ENCODE data around the gene TRPV4. TPM values are rescaled to one million over a fixed set of nuclear protein-coding genes. Genes with fewer than 3 reads are reported as not detected.

Gene TRPV4
- total and polyA plus RNA-seq, 4 experiments from 2014 or later: 0.17 TPM; not detected in 3

DNA sequence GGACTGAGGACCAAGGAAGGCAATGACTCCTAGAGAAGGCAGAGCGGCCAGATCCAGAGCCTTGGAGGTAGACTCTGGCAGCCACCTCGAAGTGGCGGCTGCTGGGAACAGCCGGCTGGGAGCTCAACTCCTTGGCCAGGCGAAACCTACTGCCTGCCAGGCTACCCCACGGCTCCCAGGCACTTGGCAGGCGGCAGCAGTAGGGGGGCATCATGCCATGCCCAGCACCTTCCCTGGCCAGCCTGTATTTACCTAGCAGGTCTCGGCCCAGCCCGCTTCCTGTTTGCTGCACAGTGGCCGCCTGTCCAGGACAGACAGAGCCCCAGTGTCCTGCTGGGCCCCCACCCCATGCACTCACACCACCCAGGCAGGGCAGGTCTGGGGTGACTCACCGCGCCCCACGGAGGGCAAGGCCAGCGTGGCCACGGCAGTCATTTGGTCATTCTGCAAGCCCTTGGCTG lies 10.2 kb downstream of the TRPV4 start:
- POLR2A ChIA-PET (ENCODE audit: partially characterized antibody): no interaction called here

DNA sequence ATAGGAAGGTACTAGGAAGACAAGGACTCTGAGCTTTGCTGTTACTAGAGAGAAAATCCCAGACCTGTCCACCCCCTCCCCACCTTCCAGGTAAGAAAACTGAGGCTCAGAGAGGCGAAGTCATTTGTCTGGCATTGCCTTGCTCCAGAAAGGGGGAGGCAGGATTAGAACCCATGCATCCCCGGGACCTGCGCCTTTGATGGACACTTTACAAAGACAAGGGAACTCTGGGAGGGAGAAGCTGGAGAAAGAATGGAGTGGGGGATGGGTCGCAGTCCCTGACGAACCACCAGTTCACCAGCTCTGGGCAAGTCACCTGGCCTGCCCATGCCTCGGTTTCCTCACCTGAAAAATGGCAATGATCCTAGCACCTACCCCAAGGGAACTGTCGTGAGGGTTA lies 10.8 kb downstream of the TRPV4 start:
- Mint-ChIP-seq H3K4me1 (no peaks in the 10 kb centered on the region), H3K27me3 (peaks cover 8 to 15% of the 10 kb centered on the region in 2 donors), H3K27ac (no peak overlapping the region), H3K4me3 (no peak overlapping the region), H3K9me3 (no peaks in the 10 kb centered on the region), H3K36me3 (no peaks in the 10 kb centered on the region)
- H3K4me1 ChIP-seq (ENCODE audit: insufficient read depth, low read length): no peaks in the 10 kb centered on the region
- no peaks in the 10 kb centered on the region for H3K9me3 ChIP-seq (ENCODE audit: control insufficient read depth in 1 of 2, low read length in 2 of 2)
- no peak overlapping the region for H3K4me3 ChIP-seq (ENCODE audit: low read length in 2 of 2)
- ChIA-PET POLR2A (ENCODE audit: partially characterized antibody) (no interaction called here), CTCF (ENCODE audit: partially characterized antibody) (no interaction called here)
- no peak for DNase-seq
- intact Hi-C loops (cut with micrococcal nuclease): no loop called here
- H3K36me3 ChIP-seq (ENCODE audit: insufficient read depth, low read length): no peaks in the 10 kb centered on the region
- no peak overlapping the region for H3K27ac ChIP-seq (ENCODE audit: low read depth, low read length)
- no peaks in the 10 kb centered on the region for H3K27me3 ChIP-seq (ENCODE audit: insufficient read depth, low read length)

More for the DNA sequence above, 10.2 kb downstream of the TRPV4 start:
- no peak overlapping the region for H3K27ac Mint-ChIP-seq
- no peaks in the 10 kb centered on the region for H3K36me3 Mint-ChIP-seq
- no peak overlapping the region for H3K4me3 Mint-ChIP-seq
- H3K9me3 Mint-ChIP-seq: no peaks in the 10 kb centered on the region
- H3K27ac ChIP-seq (ENCODE audit: low read depth, low read length): no peak overlapping the region
- intact Hi-C loops (cut with micrococcal nuclease): no loop called here
- no peaks in the 10 kb centered on the region for H3K36me3 ChIP-seq (ENCODE audit: insufficient read depth, low read length)
- CTCF ChIA-PET (ENCODE audit: partially characterized antibody): no interaction called here
- DNase-seq: no peak
- H3K4me1 Mint-ChIP-seq: no peaks in the 10 kb centered on the region
- no peak overlapping the region for H3K4me3 ChIP-seq (ENCODE audit: low read length in 2 of 2)
- no peaks in the 10 kb centered on the region for H3K4me1 ChIP-seq (ENCODE audit: insufficient read depth, low read length)
- H3K9me3 ChIP-seq (ENCODE audit: control insufficient read depth in 1 of 2, low read length in 2 of 2): no peaks in the 10 kb centered on the region
- H3K27me3 Mint-ChIP-seq: peaks cover 9 to 18% of the 10 kb centered on the region in 2 donors
- no peaks in the 10 kb centered on the region for H3K27me3 ChIP-seq (ENCODE audit: insufficient read depth, low read length)

DNA sequence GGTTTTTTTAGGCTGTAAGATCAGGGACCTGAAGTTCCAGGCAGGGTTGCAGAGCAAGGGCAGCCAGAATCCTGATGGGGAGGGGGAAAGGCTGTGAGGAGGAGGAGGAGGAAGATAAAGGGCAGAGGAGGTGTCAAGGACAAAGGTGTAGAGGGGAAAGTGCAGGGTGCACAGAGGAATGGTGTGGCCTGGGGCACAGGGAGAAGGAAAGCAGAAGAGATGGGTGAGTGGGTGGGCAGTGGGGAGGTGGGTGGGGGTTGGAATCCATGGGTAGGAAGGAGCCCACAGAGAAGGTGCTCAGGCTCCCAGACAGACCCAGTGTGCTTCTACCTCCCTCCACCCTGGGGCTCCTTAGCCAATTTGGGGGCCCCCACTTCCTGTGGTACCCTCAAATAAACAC lies 11.2 kb downstream of the TRPV4 start:
- CTCF ChIA-PET (ENCODE audit: partially characterized antibody): no interaction called here
- Mint-ChIP-seq H3K27me3 (peaks cover 8 to 15% of the 10 kb centered on the region in 2 donors), H3K4me3 (no peak overlapping the region), H3K27ac (no peak overlapping the region), H3K36me3 (no peaks in the 10 kb centered on the region), H3K9me3 (no peaks in the 10 kb centered on the region), H3K4me1 (no peaks in the 10 kb centered on the region)
- H3K4me3 ChIP-seq (ENCODE audit: low read length in 2 of 2): no peak overlapping the region
- no peaks in the 10 kb centered on the region for H3K9me3 ChIP-seq (ENCODE audit: control insufficient read depth in 1 of 2, low read length in 2 of 2)
- H3K27me3 ChIP-seq (ENCODE audit: insufficient read depth, low read length): no peaks in the 10 kb centered on the region
- no peaks in the 10 kb centered on the region for H3K36me3 ChIP-seq (ENCODE audit: insufficient read depth, low read length)
- no peak overlapping the region for H3K27ac ChIP-seq (ENCODE audit: low read depth, low read length)
- no peak for DNase-seq
- H3K4me1 ChIP-seq (ENCODE audit: insufficient read depth, low read length): no peaks in the 10 kb centered on the region
- intact Hi-C loops (cut with micrococcal nuclease): no loop called here
- POLR2A ChIA-PET (ENCODE audit: partially characterized antibody): no interaction called here

DNA sequence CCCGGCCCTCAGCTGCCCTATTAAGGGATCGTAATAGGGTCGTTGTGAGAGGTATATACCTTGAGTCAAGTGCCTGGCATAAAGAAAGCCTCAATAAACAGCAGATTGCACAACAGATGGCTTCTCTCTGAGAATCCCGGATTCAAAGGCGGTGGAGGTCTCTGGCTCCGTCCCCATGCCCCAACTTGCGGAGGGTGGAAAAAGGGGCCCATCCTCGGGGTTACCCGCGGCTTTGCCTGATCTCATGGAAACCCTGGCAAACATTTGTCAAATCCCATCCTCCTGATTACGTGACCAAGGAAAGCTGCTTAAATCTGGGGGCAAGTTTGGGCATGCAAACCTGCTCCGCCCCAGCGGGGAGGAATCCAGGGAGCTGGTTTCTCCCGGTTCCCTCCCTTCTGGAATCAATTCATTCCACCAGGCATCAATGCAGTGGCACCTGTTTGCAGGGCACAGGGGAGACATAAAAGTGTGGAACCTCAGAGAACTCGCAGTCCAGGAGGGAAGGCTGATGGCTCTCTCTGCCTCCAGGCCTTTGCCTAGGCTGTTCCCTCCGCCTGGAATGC lies 12.3 kb downstream of the TRPV4 start:
- Histone ChIP-seq H3K27me3 (ENCODE audit: insufficient read depth, low read length) (no peaks in the 10 kb centered on the region), H3K4me1 (ENCODE audit: insufficient read depth, low read length) (no peaks in the 10 kb centered on the region), H3K36me3 (ENCODE audit: insufficient read depth, low read length) (no peaks in the 10 kb centered on the region), H3K4me3 (ENCODE audit: low read length in 2 of 2) (no peak overlapping the region), H3K27ac (ENCODE audit: low read depth, low read length) (no peak overlapping the region), H3K9me3 (ENCODE audit: control insufficient read depth in 1 of 2, low read length in 2 of 2) (no peaks in the 10 kb centered on the region)
- Mint-ChIP-seq H3K27ac (no peak overlapping the region), H3K9me3 (no peaks in the 10 kb centered on the region), H3K4me1 (no peaks in the 10 kb centered on the region), H3K4me3 (no peak overlapping the region), H3K27me3 (peaks cover 8 to 15% of the 10 kb centered on the region in 2 donors), H3K36me3 (no peaks in the 10 kb centered on the region)
- ChIA-PET POLR2A (ENCODE audit: partially characterized antibody) (no interaction called here), CTCF (ENCODE audit: partially characterized antibody) (no interaction called here)
- intact Hi-C loops (cut with micrococcal nuclease): no loop called here
- no peak for DNase-seq

DNA sequence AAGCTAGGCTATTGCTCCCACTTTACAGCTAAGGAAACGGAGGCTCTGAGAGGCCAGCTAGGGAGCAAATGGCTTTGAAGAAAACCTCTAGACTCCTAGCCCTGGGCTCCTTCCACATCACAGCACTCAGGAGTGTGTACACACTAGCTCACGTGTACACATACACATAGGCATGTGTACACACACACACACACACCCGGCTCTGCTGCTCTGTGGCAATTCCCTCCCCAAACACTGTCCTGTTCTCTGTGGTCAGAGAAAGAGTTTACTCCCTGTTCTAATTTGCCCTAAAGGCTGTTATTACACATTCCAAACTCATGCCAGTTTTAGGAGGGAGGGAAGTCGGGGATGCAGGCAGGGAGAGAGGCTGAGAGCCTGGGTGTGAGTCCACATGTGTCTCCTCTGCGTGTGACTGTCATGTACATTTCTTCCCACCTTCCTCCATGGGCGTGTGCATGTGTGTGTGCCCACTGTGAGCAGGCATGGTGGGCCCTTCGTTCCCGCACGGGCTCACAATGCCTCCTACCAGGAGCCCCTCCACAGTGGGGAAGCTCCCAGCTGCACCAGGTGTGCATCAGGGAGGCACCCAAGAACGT lies 14.2 kb downstream of the TRPV4 start:
- POLR2A ChIA-PET (ENCODE audit: partially characterized antibody): no interaction called here
- H3K4me3 ChIP-seq (ENCODE audit: low read length in 2 of 2): no peak overlapping the region
- no peak overlapping the region for H3K27ac ChIP-seq (ENCODE audit: low read depth, low read length)
- H3K27ac Mint-ChIP-seq: no peak overlapping the region
- intact Hi-C loops (cut with micrococcal nuclease): no loop called here
- H3K4me3 Mint-ChIP-seq: no peak overlapping the region
- H3K27me3 ChIP-seq (ENCODE audit: insufficient read depth, low read length): no peaks in the 10 kb centered on the region
- H3K4me1 Mint-ChIP-seq: no peaks in the 10 kb centered on the region
- CTCF ChIA-PET (ENCODE audit: partially characterized antibody): interaction anchor here (0.9 kb wide), 1 partner anchor 26 kb away, joined by 5 read pairs; no protein-coding TSS in a partner anchor
- no peaks in the 10 kb centered on the region for H3K9me3 ChIP-seq (ENCODE audit: control insufficient read depth in 1 of 2, low read length in 2 of 2)
- H3K27me3 Mint-ChIP-seq: peaks cover 8 to 13% of the 10 kb centered on the region in 2 donors
- H3K4me1 ChIP-seq (ENCODE audit: insufficient read depth, low read length): no peaks in the 10 kb centered on the region
- no peaks in the 10 kb centered on the region for H3K9me3 Mint-ChIP-seq
- H3K36me3 ChIP-seq (ENCODE audit: insufficient read depth, low read length): no peaks in the 10 kb centered on the region
- no peaks in the 10 kb centered on the region for H3K36me3 Mint-ChIP-seq
- no peak for DNase-seq

DNA sequence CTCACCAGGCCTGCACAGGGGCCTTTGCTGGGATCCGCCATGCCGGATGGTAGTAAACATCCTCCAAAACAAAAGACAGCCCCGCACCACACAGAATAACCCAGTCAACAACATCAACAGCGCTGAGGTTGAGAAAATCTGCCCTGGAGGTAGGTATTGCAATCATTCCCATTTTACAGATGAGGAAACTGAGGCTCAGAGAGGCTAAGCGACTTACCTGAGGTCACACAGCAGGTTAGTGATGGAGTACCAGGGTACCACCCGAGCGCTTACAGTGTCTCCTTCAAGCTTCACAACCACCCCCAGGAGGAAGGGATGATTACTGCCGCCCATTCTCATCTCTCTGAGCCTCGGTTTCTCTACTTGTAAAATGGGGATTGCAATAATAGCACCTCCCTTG lies 14.9 kb downstream of the TRPV4 start:
- Histone ChIP-seq H3K27ac (ENCODE audit: low read depth, low read length) (no peak overlapping the region), H3K9me3 (ENCODE audit: control insufficient read depth in 1 of 2, low read length in 2 of 2) (no peaks in the 10 kb centered on the region), H3K27me3 (ENCODE audit: insufficient read depth, low read length) (no peaks in the 10 kb centered on the region), H3K4me3 (ENCODE audit: low read length in 2 of 2) (no peak overlapping the region), H3K4me1 (ENCODE audit: insufficient read depth, low read length) (no peaks in the 10 kb centered on the region), H3K36me3 (ENCODE audit: insufficient read depth, low read length) (no peaks in the 10 kb centered on the region)
- Mint-ChIP-seq H3K36me3 (no peaks in the 10 kb centered on the region), H3K4me3 (no peak overlapping the region), H3K9me3 (no peaks in the 10 kb centered on the region), H3K4me1 (no peaks in the 10 kb centered on the region), H3K27me3 (peaks cover 8 to 13% of the 10 kb centered on the region in 2 donors), H3K27ac (no peak overlapping the region)
- intact Hi-C loops (cut with micrococcal nuclease): no loop called here
- ChIA-PET CTCF (ENCODE audit: partially characterized antibody) (interaction anchor here (0.9 kb wide), 1 partner anchor 27 kb away, joined by 5 read pairs; no protein-coding TSS in a partner anchor), POLR2A (ENCODE audit: partially characterized antibody) (no interaction called here)
- no peak for DNase-seq

DNA sequence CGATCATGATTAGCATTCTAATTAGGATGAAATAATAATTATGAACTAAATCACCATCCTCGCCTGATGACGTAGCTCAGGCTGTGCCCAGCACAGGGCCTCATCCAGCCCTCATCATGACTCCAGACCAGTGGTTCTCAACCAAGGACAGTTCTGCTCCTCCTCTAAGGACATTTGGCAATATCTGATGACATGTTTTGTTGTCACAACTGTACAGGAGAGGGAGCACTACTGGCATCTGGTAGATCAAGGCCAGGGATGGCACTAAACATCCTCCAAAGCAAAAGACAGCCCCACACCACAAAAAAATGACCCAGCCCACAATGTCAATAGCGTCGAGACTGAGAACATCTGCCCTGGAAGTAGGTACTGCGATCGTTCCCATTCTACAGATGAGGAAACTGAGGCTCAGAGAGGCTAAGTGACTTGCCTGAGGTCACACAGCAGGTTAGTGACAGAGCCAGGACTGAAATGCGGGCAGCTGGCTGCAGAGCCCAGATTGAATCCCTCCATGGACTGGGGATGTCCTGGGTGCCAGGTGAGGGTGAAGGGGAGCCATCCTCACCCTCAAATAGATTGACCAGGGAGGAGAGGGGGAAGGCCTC lies 15.5 kb downstream of the TRPV4 start:
- H3K36me3 ChIP-seq (ENCODE audit: insufficient read depth, low read length): no peaks in the 10 kb centered on the region
- no peaks in the 10 kb centered on the region for H3K27me3 ChIP-seq (ENCODE audit: insufficient read depth, low read length)
- intact Hi-C loops (cut with micrococcal nuclease): no loop called here
- H3K4me3 ChIP-seq (ENCODE audit: low read length in 2 of 2): no peak overlapping the region
- H3K4me1 ChIP-seq (ENCODE audit: insufficient read depth, low read length): no peaks in the 10 kb centered on the region
- POLR2A ChIA-PET (ENCODE audit: partially characterized antibody): no interaction called here
- peaks cover 8 to 13% of the 10 kb centered on the region in 2 donors for H3K27me3 Mint-ChIP-seq
- no peaks in the 10 kb centered on the region for H3K9me3 Mint-ChIP-seq
- H3K36me3 Mint-ChIP-seq: no peaks in the 10 kb centered on the region
- H3K27ac Mint-ChIP-seq: no peak overlapping the region
- CTCF ChIA-PET (ENCODE audit: partially characterized antibody): no interaction called here
- H3K9me3 ChIP-seq (ENCODE audit: control insufficient read depth in 1 of 2, low read length in 2 of 2): no peaks in the 10 kb centered on the region
- DNase-seq: no peak
- H3K4me1 Mint-ChIP-seq: no peaks in the 10 kb centered on the region
- no peak overlapping the region for H3K27ac ChIP-seq (ENCODE audit: low read depth, low read length)
- no peak overlapping the region for H3K4me3 Mint-ChIP-seq

Data from CD4-positive, alpha-beta memory T cell (primary cell).